SK-N-SH treated with all-trans-retinoic acid at 6 μM for 48 hours (cell line): ENCODE results near the gene SBK2.

Experiments
- SNAI2 ChIP-seq: fragments of 250-450 bp; sonication (Bioruptor Pico); IDR thresholded peaks from 2 replicates; pipeline ENCODE4 v1.5.0; 2020; ENCODE audit warnings: mild to moderate bottlenecking, moderate library complexity
- TSHZ2 ChIP-seq: fragments of 250-450 bp; sonication (Bioruptor Pico); IDR thresholded peaks from 2 replicates; pipeline ENCODE4 v1.5.0; 2020; ENCODE audit warnings: mild to moderate bottlenecking, moderate library complexity
- TF ChIP-seq, protein P1 (sequence below): fragments of 250-450 bp; sonication (Bioruptor Pico); IDR thresholded peaks from 2 replicates; pipeline ENCODE4 v1.5.1; 2020; ENCODE audit warnings: low read depth, mild to moderate bottlenecking, moderate library complexity

DNA sequence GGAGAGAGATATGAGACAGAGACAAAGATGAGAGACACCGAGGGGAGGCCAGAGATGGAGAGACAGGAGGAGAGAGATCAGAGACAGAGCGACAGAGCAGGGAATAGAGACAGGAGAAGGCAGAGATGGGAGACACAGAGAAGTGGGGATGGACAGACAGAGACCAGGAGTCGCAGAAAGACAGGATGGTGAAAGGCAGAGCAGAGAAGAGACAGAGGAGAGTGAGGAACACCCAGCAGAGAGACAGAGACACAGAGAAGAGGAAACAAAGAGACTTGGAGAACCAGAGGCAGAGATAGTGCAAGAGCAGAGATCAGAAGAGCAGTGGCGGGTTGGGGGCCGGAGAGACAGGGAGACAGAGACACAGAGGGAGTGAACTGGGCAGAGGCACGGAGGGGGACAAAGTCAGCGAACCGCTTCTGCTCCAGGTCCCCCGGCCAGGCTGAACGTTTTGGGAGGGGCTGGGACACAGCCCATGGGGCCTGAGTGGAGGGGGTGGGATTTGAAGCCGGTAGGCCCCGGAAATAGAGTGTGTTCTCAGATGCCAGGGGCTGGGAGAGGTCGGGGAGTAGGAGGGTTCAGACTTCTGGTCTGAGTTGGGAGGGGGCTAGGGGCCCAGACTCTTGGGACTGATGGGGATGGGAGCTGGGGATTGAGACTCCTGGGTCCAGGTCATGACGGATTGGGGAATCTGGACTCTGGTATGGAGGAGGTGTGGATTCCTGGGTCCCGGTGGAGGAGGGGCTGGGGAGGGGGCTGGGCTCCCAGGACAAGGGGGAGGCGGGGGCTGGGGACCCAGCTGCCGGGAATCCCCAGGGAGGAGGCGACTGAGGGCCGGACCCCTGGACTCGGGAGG, 43.1 kb upstream of the SBK2 start:
- TF ChIP-seq TSHZ2 (CRISPR knock-in tag) (no peak), SNAI2 (no peak)
- TF ChIP-seq, protein P1, sequence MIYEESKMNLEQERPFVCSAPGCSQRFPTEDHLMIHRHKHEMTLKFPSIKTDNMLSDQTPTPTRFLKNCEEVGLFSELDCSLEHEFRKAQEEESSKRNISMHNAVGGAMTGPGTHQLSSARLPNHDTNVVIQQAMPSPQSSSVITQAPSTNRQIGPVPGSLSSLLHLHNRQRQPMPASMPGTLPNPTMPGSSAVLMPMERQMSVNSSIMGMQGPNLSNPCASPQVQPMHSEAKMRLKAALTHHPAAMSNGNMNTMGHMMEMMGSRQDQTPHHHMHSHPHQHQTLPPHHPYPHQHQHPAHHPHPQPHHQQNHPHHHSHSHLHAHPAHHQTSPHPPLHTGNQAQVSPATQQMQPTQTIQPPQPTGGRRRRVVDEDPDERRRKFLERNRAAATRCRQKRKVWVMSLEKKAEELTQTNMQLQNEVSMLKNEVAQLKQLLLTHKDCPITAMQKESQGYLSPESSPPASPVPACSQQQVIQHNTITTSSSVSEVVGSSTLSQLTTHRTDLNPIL = no peak
